ENCODE data around the gene MAD1L1.

MAD1L1 gene

DNA sequence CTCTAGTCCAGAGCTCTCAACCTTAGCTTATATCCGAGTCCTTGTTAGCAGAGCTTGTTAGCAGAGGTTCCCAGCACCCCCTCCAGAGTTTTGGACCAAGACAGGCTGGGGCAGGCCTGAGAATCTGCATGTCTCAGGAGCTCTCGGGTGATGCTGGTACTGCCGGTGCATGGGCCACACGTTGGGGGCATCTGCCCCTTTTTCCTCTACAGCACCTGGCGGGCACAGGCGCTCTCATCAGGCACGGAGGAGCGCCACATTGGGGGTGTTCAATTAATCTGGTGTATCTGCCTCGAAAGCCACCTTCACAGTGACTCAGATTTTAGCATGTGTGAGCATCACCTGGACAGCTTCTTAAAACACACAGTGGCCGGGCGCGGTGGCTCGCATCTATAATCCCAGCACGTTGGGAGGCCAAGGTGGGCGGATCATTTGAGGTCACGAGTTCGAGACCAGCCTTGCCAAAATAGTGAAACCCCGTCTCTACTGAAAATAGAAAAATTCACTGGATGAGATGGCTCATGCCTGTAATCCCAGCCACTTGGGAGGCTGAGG lies 445.0 kb downstream of the MAD1L1 start:
- DNase-seq = no peak

DNA sequence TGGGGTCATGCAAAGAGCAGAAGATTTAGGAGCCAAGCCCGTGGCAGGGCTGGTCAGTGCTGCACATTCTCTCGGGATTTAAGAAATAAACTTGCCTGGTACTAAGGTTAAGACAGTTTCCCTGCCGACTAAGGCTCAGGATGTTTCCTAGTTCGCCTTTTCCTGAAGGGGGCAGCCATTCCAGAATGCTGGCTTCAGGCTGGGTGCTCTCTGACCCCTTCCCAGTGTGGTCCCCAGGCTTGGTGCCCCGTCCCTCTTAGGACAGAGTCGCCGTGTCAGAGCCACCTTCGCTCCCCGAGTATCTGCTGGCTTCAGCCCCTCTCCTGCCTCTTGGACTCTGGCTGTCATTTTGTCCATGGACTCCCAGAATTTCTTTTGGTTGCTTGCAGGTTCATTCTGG lies 445.5 kb downstream of the MAD1L1 start:
- DNase-seq = no peak

GRCh38 chr7:1785839-1786238 lies 446.9 kb downstream of the MAD1L1 start:
- DNase-seq = no peak

- DNase-seq = no peak
These were observed 451.4 kb downstream of the MAD1L1 start for GRCh38 chr7:1781369-1781768.

- no peak for DNase-seq
These were observed 453.3 kb downstream of the MAD1L1 start for GRCh38 chr7:1779445-1779844.

- DNase-seq = no peak
These were observed 455.6 kb downstream of the MAD1L1 start for GRCh38 chr7:1777122-1777521.

DNA sequence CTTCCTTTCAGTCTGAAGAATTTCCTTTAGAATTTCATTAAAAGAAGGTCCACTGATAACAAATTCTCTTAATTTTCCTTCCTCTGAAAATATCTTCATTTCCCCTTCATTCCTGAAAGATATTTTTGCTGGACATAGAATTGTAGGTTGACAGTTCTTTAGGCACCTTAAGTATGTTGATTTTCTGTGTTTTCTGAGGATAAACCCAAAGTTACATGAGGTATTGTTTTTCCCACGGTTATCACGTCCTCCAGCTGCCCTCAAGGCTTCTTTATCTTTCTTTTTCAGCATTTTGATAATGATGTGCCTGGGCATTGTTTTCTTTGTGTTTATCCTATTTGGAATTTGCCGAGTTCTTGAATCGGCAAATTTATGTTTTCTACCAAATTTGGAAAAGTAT lies 457.4 kb downstream of the MAD1L1 start:
- no peak for DNase-seq

DNA sequence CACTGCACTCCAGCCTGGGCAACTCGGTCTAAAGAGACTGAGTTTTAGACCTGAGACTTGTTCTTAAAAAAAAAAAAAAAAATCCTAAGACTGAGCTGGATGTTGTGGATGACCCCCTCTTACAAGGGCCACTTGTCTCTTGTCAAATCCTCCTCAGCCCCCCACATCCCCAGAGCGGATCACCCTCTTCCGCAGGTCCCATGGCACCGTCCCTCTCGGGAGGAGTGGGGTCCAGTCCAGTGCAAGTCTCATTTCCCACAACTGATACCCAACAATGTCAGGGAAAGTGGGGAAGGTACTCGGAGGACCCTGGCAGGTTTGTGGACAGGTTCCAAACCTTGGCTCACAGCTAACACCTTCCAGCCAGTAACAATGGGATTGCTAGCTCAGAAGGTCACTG lies 462.4 kb downstream of the MAD1L1 start:
- DNase-seq = no peak

GRCh38 chr7:1769286-1770200 lies 463.2 kb downstream of the MAD1L1 start:
- no peak for DNase-seq

DNA sequence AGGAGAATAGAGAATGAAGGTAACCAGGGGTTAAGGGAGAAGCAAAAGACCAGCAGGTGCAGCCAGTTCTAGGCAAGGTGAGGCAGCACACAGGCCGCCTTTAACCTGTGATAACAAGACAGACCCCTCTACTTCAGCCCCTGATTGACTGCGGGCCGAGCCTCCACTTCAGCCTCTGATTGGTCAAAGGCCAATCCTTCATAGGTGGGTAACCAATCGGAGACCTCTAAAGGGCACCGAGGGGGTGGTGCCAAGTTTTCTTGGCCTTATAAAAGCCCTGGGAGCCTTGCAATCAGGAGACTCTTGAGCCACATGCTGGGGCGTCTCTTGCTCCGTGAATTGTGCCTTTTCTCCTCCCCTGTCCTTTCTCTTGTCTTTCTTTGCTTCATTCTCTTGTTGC lies 463.9 kb downstream of the MAD1L1 start:
- no peak for DNase-seq

- no peak for DNase-seq
These were observed 465.2 kb downstream of the MAD1L1 start for GRCh38 chr7:1767524-1767923.
